Activated CD8-positive, alpha-beta memory T cell treated with anti-CD3 and anti-CD28 coated beads for 24 hours (primary cell): ENCODE results near the gene ACAP2.

Experiments used
- DNase-seq: peaks from one replicate; pipeline ENCODE4 v3.0.0-alpha.2; 2020

ACAP2 gene

GRCh38 chr3:195240171-195240701 lies 202.6 kb downstream of the ACAP2 start:
- DNase-seq, result peak; percentile 24

DNA sequence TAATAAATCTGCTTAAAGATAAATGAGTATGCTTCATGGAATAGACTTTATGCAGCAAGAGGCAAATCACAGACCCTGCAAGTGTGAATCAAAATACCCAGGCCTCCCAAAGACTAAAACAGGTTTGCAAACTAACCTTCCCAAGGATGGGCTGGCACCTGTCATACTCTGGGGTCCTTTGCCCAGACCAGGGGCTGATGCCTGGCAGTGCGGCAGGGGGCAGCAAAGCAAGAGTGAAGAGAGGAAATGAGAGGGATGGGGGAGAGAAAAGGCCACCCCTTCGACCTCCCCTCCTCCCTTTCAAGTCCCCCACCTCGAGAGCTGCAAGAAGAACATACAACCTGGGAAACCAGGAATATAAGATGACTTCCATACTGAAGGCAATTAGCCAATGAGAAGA lies 203.7 kb downstream of the ACAP2 start:
- peak; percentile 37 for DNase-seq

- DNase-seq, result peak; percentile 54
These were observed 204.2 kb downstream of the ACAP2 start for GRCh38 chr3:195238586-195239118.

GRCh38 chr3:195238081-195238571 lies 204.7 kb downstream of the ACAP2 start:
- DNase-seq, result no peak

DNA sequence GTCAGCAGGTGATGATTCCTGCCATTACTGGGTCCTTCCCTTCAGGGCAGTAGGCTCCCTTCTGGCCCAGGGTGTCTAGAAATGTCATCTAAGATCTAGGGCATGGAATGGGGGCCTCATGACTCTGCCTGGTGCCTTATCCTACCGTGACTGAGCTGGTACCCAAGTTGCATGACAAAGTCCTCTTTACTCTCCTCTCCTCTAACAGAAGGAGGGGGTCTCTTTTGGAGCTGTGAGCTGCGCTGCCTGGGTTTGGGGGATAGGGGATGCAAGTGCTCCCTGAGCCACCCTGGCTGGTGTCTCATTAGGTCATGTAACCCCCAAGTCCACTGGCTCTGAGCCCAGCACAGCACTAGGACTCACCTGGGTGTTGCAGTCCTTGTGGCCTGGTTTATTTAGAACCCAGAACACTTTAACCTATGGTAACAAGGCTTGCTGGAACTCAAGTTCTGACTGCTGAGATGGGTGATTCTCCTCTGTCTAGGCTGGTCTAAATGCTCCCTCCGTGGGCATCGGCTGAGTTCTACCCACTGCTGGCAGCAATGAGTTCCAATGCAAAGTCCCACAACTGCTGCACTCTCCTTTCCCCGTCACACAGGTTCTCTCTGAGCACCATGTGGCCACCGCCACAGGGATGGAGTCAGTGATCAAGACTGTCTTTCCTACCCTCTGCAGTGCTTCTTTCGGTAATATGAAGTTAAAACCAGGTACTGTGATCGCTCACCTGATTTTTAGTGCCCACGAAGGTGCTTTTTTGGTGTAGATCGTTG lies 205.8 kb downstream of the ACAP2 start:
- DNase-seq, result peak; percentile 40

- peak; percentile 32 for DNase-seq
These were observed 206.6 kb downstream of the ACAP2 start for GRCh38 chr3:195236076-195236798.

GRCh38 chr3:195230244-195230643 lies 212.6 kb downstream of the ACAP2 start:
- DNase-seq, result no peak

GRCh38 chr3:195228886-195229285 lies 213.9 kb downstream of the ACAP2 start:
- peak; percentile 5 for DNase-seq

DNA sequence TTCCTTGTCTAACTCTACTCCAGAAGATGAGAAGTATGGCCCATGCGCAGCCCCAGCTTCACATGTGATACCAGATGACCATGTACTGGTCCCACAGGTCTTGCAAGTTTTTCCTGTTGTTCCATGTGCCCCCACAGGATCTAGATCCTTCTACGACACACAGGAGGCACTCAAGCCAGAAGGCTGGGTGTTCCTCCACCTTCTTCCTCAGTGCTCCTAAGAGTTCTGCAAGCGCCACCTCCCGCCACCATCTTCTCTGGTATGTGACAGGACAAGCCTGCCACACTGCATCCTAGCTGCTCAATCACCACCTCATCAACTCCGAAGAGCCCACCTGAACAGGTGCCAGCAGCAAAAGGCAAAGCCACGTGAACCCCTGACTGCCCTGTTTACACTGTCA lies 214.9 kb downstream of the ACAP2 start:
- no peak for DNase-seq

GRCh38 chr3:195226900-195227447 lies 215.8 kb downstream of the ACAP2 start:
- DNase-seq, result peak; percentile 62

- peak; percentile 45 for DNase-seq
These were observed 216.4 kb downstream of the ACAP2 start for GRCh38 chr3:195226445-195226844.

GRCh38 chr3:195224980-195225580 lies 217.7 kb downstream of the ACAP2 start:
- no peak for DNase-seq
